GM18507 (cell line): ENCODE results near the gene CD53.

Source experiments
- DNase-seq: peaks from one replicate; pipeline ENCODE4 v3.0.0; 2011; ENCODE audit warnings: low read depth; ENCODE audit not compliant: insufficient read length; ENCODE audit errors: extremely low spot score
- FAIRE-seq: peaks from 2 replicates; lab custom pipeline; 2011; peaks lifted over from hg19 to GRCh38; lab: Jason Lieb, UNC

Gene CD53

GRCh38 chr1:110874324-110875215 is 1.6 kb downstream of the CD53 start:
- FAIRE-seq (no peak), DNase-seq (no peak)

- FAIRE-seq (peak; percentile 98), DNase-seq (no peak)
These were observed 2.3 kb downstream of the CD53 start for GRCh38 chr1:110875216-110875731.

- FAIRE-seq (peak; percentile 60), DNase-seq (no peak)
These were observed 3.9 kb downstream of the CD53 start for GRCh38 chr1:110876748-110877341.

GRCh38 chr1:110877364-110877763 is 4.4 kb downstream of the CD53 start:
- DNase-seq: no peak
- no peak for FAIRE-seq

- DNase-seq: no peak
- no peak for FAIRE-seq
These were observed 4.8 kb downstream of the CD53 start for GRCh38 chr1:110877776-110878175.

GRCh38 chr1:110878591-110878990 is 5.6 kb downstream of the CD53 start:
- FAIRE-seq: no peak

GRCh38 chr1:110878993-110879392 is 6.0 kb downstream of the CD53 start:
- FAIRE-seq: no peak

More at GRCh38 chr1:110878591-110878990, 5.6 kb downstream of the CD53 start:
- no peak for DNase-seq

GRCh38 chr1:110879758-110880606 is 7.0 kb downstream of the CD53 start:
- FAIRE-seq: peak; percentile 93
- no peak for DNase-seq

More at GRCh38 chr1:110878993-110879392, 6.0 kb downstream of the CD53 start:
- DNase-seq: no peak

- peak; percentile 78 for FAIRE-seq
- DNase-seq: no peak
These were observed 7.9 kb downstream of the CD53 start for GRCh38 chr1:110880708-110881374.

GRCh38 chr1:110888049-110888448 is 15.1 kb downstream of the CD53 start:
- FAIRE-seq (no peak), DNase-seq (no peak)

- no peak for DNase-seq
- peak; percentile 24 for FAIRE-seq
These were observed 15.7 kb downstream of the CD53 start for GRCh38 chr1:110888641-110889040.

GRCh38 chr1:110890474-110891196 is 17.7 kb downstream of the CD53 start:
- peak; percentile 47 for FAIRE-seq
- no peak for DNase-seq

GRCh38 chr1:110893908-110894490 is 21.1 kb downstream of the CD53 start:
- peak; percentile 44 for FAIRE-seq
- no peak for DNase-seq

GRCh38 chr1:110896090-110896489 is 23.1 kb downstream of the CD53 start:
- FAIRE-seq (no peak), DNase-seq (no peak)

GRCh38 chr1:110897681-110898080 is 24.7 kb downstream of the CD53 start:
- FAIRE-seq (peak; percentile 39), DNase-seq (no peak)

- DNase-seq (no peak), FAIRE-seq (no peak)
These were observed 25.9 kb downstream of the CD53 start for GRCh38 chr1:110898734-110899457.

GRCh38 chr1:110899458-110899843 is 26.5 kb downstream of the CD53 start:
- FAIRE-seq (no peak), DNase-seq (no peak)
